UCSD-AML1 (cell line): ENCODE data around the gene ZNRF3.
"Not testable (repeated sequence)": the region's sequence is repeated elsewhere in the genome, so short reads cannot be mapped to it uniquely, and the experiment has no call there.

Experiments used
- DNase-seq: peaks from one replicate; lab custom pipeline; 2025; ENCODE audit not compliant: unreplicated experiment; lab: John Stamatoyannopoulos, UW

The ZNRF3 gene

GRCh38 chr22:28905256-28905832 is 22.0 kb downstream of the ZNRF3 start:
- no peak for DNase-seq

DNA sequence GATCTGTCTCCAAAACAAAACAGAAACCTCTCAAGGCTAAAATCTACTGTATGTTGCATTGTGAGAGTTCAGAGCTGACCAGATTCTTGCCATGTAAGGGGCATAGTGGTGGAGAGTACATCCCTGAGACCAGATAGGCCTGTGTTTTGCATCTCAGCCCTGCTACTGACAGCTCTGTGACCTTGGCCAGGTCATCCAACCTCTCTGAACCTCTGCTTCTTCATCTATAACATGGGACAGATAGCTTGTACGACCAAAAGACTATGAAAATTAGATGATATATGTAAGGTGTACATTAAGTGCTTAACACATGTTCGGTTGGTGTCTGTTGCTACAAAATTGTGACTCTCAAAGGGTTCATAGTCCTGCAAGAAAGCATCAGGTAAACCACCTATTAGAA is 22.9 kb downstream of the ZNRF3 start:
- no peak for DNase-seq

GRCh38 chr22:28907311-28908008 is 24.1 kb downstream of the ZNRF3 start:
- DNase-seq = no peak

- not testable (repeated sequence) for DNase-seq
Measured at GRCh38 chr22:28908810-28909209, 25.4 kb downstream of the ZNRF3 start.

- no peak for DNase-seq
Measured at GRCh38 chr22:28909375-28909774, 26.0 kb downstream of the ZNRF3 start.

DNA sequence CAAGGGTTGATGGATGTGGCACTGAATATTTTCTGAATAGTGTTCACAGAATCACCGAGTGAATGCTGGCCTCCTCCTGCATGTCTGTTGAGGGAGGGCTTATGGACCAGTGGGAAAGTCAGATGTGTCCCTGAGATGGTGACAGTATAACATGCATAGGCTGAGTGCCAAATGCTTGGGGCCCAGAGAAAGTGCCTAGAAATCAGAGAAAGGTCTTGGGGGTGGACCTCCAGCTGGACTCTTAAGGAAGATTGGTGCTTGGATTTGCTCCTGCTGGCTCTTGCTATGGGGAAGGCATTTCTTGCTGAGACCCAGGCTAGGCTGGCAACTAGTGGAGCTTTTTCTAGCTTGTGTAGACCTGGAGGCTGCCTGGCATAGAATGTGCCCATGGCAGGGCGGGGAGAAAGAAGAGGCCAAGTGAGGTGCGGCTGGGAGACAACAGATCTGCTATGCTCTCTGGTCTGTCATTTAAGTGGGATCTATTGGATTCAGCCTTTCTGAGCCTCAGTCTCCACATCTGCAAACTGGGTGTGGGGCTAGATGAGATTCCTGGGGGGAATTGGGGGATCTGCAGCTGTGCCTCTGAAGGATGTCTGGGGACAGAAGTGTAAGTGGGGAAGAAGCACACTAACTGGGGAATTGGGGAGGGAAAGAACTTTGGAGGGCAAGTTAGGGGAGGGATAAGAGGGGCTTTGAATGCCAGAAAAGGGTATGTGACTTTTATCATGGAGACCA is 27.4 kb downstream of the ZNRF3 start:
- no peak for DNase-seq

- DNase-seq = no peak
Measured at GRCh38 chr22:28911304-28911690, 27.9 kb downstream of the ZNRF3 start.

DNA sequence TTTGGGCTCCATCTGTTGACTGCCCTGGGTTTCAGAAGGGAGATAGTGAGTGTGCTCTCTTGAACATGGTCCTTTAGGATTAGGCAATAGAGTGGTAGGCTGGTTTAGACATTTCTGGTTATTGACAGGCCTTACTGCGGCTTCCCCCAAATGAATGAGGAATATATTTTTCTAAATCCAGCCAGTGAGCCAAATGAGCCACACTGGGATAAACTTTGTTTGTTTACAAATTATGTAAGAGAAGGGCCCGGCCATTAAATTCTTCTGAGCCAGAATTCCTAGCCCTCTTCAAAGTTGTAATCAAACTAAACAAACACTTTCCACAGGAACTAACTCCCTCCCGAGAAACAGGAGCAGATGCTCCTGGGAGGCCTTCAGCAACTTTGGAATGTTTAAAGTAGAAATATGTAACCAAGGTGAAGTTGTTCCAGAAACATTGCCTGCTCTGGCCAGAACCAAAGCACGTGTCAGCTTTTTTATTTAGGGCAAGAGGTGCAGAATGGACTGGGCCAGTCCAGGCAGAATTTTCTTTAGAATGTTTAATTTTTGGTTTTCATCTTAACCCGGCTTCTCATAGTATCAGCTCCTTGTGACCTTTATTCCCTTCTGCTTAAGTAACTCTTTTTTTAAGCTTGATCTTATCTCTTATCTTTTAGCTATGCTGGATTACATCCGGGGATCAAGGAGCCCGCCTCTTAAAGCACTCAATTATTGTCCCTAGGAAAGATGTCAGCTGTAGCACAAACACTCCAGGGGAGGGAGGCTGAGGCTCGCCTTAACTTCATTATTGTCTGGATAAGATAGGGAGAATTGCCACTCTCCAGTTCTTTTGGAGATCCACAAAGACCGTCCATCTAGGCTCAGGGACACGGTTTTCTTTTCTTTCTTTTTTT is 28.7 kb downstream of the ZNRF3 start:
- DNase-seq = no peak

- DNase-seq = no peak
Measured at GRCh38 chr22:28914201-28914600, 30.8 kb downstream of the ZNRF3 start.

GRCh38 chr22:28915969-28916368 is 32.6 kb downstream of the ZNRF3 start:
- DNase-seq = no peak

DNA sequence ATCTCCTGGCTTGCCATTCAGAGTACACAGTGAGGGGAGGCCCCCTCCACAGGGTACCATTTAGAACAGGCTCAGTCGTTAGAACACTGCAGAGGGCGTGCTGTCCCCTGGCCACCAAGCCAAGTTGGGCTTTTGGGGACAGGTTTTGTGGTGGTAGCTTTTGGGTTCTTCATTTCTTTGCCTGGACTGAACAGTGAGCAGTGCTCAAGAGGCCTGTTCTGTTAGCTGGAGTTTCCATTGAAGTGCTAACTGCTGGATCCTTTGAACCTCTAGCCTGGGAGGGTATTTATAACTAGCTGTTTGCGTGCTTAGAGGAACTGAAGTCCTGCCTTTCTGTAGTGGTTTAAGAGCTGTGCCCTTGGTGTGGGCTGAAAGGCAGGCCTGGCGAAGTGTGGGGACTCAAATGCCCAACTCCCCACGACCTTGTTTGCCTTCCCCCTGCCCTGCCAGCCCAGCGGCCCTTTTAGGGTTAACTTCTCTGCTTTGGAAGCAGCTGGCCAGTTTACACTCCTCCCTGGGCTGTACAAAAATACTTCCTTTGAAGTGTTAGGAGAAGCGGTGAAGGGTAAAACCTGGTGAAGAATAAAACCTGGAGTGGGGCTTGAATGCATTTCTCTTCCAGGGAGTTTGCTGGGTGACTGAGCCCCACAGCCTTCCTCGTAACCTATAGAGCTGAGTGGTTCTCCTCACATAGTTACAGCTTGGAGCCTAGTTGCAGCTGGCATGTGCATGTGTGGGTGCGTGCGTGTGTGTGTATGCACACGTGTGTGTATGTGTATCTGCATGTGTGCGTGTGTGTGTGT is 34.6 kb downstream of the ZNRF3 start:
- DNase-seq = peak; percentile 36

GRCh38 chr22:28918550-28919271 is 35.3 kb downstream of the ZNRF3 start:
- no peak for DNase-seq

- DNase-seq = no peak
Measured at GRCh38 chr22:28920757-28921584, 37.6 kb downstream of the ZNRF3 start.

DNA sequence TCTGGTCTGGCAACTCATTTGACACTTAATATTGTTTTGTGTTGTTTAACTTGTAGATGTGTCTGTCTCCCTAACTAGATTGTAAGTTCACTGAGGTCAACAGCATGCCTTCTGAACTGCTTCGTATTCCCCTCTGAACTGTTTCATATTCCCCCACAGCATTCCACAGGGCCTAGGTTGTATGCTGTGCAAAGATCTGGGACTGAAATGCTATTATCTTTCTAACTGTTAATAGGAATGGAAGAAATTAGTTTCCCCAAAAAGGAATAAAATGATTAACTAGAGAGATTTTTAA is 38.2 kb downstream of the ZNRF3 start:
- DNase-seq = no peak

- DNase-seq = no peak
Measured at GRCh38 chr22:28922540-28923244, 39.3 kb downstream of the ZNRF3 start.

DNA sequence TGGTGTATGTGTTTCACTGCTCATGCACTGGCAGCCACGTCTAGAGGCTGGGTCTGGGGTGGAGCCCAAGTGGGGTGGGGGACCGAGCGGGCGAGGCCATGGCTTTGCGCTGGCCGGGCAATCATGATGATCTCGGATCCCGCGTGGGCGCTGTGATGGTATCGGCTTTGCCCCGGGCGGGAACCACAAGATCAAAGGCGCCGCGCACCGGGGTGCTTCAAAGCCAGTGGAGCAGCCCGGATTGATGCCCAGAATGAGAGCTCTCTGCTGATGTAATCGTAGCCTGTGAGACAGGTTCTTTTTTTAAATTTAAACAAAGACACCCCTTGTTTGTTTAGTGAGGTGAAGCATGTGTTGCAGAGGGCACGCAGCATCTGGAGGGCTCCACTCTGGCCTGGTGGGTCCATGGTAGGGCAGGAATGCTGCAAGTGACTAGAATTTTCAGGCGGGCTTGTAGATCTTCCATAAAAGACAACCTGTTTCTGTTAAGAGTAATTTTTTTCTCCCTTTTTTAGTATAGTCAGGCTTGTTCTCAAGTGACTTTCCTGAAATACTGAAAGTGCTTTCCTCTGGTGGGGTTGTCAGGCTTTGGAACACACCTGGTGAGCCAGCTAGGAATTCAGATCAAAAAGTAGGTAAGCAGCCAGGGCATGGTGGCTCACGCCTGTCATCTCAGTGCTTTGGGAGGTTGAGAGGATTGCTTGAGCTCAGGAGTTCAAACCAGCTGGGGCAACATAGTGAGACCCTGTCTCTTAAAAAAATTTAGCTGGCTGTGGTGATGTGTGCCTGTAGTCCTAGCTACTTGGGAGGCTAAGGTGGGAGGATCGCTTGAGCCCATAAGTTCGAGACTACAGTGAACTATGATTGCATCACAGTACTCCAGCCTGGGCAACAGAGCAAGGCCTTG is 40.7 kb downstream of the ZNRF3 start:
- DNase-seq = no peak

GRCh38 chr22:28925916-28926315 is 42.5 kb downstream of the ZNRF3 start:
- DNase-seq = no peak

DNA sequence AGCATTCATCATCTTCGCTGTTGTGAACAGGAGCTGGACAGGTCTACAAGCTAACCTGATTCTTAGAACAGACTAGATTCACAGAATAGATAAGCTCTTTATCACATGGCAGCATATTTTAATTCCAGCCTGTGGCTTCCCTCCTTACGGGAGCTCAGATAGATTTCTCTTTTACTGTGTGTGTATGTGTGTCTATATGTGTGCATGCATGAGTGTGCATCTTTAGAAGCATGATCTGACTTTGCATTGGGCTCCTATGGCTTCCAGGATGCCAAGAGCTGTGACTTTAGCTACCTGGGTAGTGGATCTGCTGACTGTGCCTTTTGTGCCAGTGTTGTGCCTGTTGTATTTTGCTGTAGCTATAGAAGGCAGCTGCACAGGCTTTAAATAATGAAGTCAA is 44.3 kb downstream of the ZNRF3 start:
- no peak for DNase-seq
